Tibial artery (tissue), 4 donors: Measurements from ENCODE around the gene HOPX.
"Not testable (repeated sequence)": the region's sequence is repeated elsewhere in the genome, so short reads cannot be mapped to it uniquely, and the experiment has no call there.

Source experiments
- DNase-seq, 2 donors: peaks; one replicate each; pipeline ENCODE4 v3.0.0-alpha.2; 2019
- H3K27ac ChIP-seq, 2 donors: fragments of 200-600 bp; sonication (generic) in 1 of 2; 1 replicate in 1 of 2; 2 replicates in 1 of 2; pipeline ENCODE4 v1.5.1; 2018 to 2019; ENCODE audit warnings: mild to moderate bottlenecking in 1 of 2
- H3K27me3 ChIP-seq, 2 donors: fragments of 200-600 bp; sonication (generic) in 1 of 2; one replicate each; pipeline versions ENCODE4 v1.5.1 to v1.6.0; 2016 to 2019
- H3K36me3 ChIP-seq, 3 donors: fragments of 200-600 bp; sonication (generic) in 2 of 3; one replicate each; pipeline ENCODE4 v1.5.1; 2016 to 2019; ENCODE audit warnings: mild to moderate bottlenecking in 2 of 3
- H3K4me1 ChIP-seq, 4 donors: fragments of 200-600 bp; sonication (generic) in 2 of 4; 1 replicate in 3 of 4; 2 replicates in 1 of 4; pipeline ENCODE4 v1.5.1; 2016 to 2019
- H3K4me3 ChIP-seq, 2 donors: fragments of 200-600 bp; sonication (generic) in 1 of 2; 1 replicate in 1 of 2; 2 replicates in 1 of 2; pipeline ENCODE4 v1.5.1; 2018 to 2019; ENCODE audit warnings: mild to moderate bottlenecking in 2 of 2
- H3K9me3 ChIP-seq, 3 donors: fragments of 200-600 bp; sonication (generic) in 1 of 3; one replicate each; pipeline ENCODE4 v1.5.1; 2016 to 2019
- CTCF ChIP-seq, 2 experiments: fragments of 200-600 bp in 1 of 2; fragments of 450-650 bp in 1 of 2; IDR thresholded peaks; one replicate each; pipeline ENCODE4 v1.5.1; 2017 to 2019; ENCODE audit warnings: antibody characterized with exemption in 2 of 2, mild to moderate bottlenecking in 1 of 2, moderate library complexity in 1 of 2
- intact Hi-C: fragments of 100-400 bp; cut with DNase I; formaldehyde crosslinking; loops from one replicate; pipeline ENCODE4 v1.15.0; 2023; ENCODE audit warnings: low total_unique reads

The HOPX gene

GRCh38 chr4:56703378-56703777, 22.3 kb upstream of the HOPX start:
- intact Hi-C loops = no loop called here
- Histone ChIP-seq H3K27me3 (no peaks in the 10 kb centered on the region), H3K36me3 (no peaks in the 10 kb centered on the region), H3K9me3 (no peaks in the 10 kb centered on the region), H3K27ac (no peak overlapping the region), H3K4me3 (no peak overlapping the region), H3K4me1 (peaks cover 0 to 8% (median 2%) of the 10 kb centered on the region in 4 donors)
- no peak for DNase-seq
- TF ChIP-seq CTCF (IDR thresholded peaks at IDR 0.05) = no peak

- intact Hi-C loops = no loop called here
- H3K27ac ChIP-seq = no peak overlapping the region
- TF ChIP-seq CTCF (IDR thresholded peaks at IDR 0.05) = no peak
Observed at GRCh38 chr4:56701644-56702043, 20.5 kb upstream of the HOPX start.

GRCh38 chr4:56701161-56701480, 20.0 kb upstream of the HOPX start:
- no peak for TF ChIP-seq CTCF (IDR thresholded peaks at IDR 0.05)
- intact Hi-C loops = no loop called here

More at GRCh38 chr4:56701644-56702043, 20.5 kb upstream of the HOPX start:
- Histone ChIP-seq H3K4me1 (peaks cover 0 to 8% (median 2%) of the 10 kb centered on the region in 4 donors), H3K4me3 (no peak overlapping the region), H3K27me3 (no peaks in the 10 kb centered on the region), H3K36me3 (no peaks in the 10 kb centered on the region), H3K9me3 (no peaks in the 10 kb centered on the region)
- DNase-seq = no peak

GRCh38 chr4:56699537-56700105, 18.5 kb upstream of the HOPX start:
- TF ChIP-seq CTCF (IDR thresholded peaks at IDR 0.05) = no peak
- no peak for DNase-seq
- intact Hi-C loops = no loop called here

More at GRCh38 chr4:56701161-56701480, 20.0 kb upstream of the HOPX start:
- Histone ChIP-seq H3K4me3 (no peak overlapping the region), H3K36me3 (no peaks in the 10 kb centered on the region), H3K4me1 (peaks cover 0 to 8% (median 2%) of the 10 kb centered on the region in 4 donors), H3K27ac (no peak overlapping the region), H3K9me3 (no peaks in the 10 kb centered on the region), H3K27me3 (no peaks in the 10 kb centered on the region)
- no peak for DNase-seq

GRCh38 chr4:56698329-56698728, 17.2 kb upstream of the HOPX start:
- Histone ChIP-seq H3K36me3 (no peaks in the 10 kb centered on the region), H3K4me1 (no peaks in the 10 kb centered on the region), H3K27ac (no peak overlapping the region), H3K9me3 (no peaks in the 10 kb centered on the region), H3K4me3 (no peak overlapping the region), H3K27me3 (no peaks in the 10 kb centered on the region)
- intact Hi-C loops = no loop called here
- no peak for DNase-seq
- no peak for TF ChIP-seq CTCF (IDR thresholded peaks at IDR 0.05)

More at GRCh38 chr4:56699537-56700105, 18.5 kb upstream of the HOPX start:
- Histone ChIP-seq H3K4me1 (peaks cover 0 to 8% (median 2%) of the 10 kb centered on the region in 4 donors), H3K36me3 (no peaks in the 10 kb centered on the region), H3K4me3 (no peak overlapping the region), H3K9me3 (no peaks in the 10 kb centered on the region), H3K27me3 (no peaks in the 10 kb centered on the region), H3K27ac (no peak overlapping the region)

- no peaks in the 10 kb centered on the region for H3K27me3 ChIP-seq
- intact Hi-C loops = no loop called here
- TF ChIP-seq CTCF (IDR thresholded peaks at IDR 0.05) = no peak
Observed at GRCh38 chr4:56696056-56696455, 15.0 kb upstream of the HOPX start.

GRCh38 chr4:56693476-56693875, 12.4 kb upstream of the HOPX start:
- DNase-seq, H3K9me3 ChIP-seq, H3K27me3 ChIP-seq, H3K27ac ChIP-seq, H3K4me1 ChIP-seq, H3K4me3 ChIP-seq, intact Hi-C loops, H3K36me3 ChIP-seq: not testable (repeated sequence)

More at GRCh38 chr4:56696056-56696455, 15.0 kb upstream of the HOPX start:
- Histone ChIP-seq H3K36me3 (no peaks in the 10 kb centered on the region), H3K4me3 (no peak overlapping the region), H3K27ac (no peak overlapping the region), H3K9me3 (no peaks in the 10 kb centered on the region), H3K4me1 (no peaks in the 10 kb centered on the region)
- no peak for DNase-seq
